Nephron progenitor cell (in vitro differentiated cells): ENCODE measurements around the gene PEF1.

Experiments used
- DNase-seq: peaks from one replicate; pipeline ENCODE4 v3.0.0; 2021
- H3K27ac Mint-ChIP-seq: 2 replicates; pipeline ENCODE4 v1.8.0; 2021; ENCODE audit warnings: mild to moderate bottlenecking, moderate library complexity, mixed read lengths
- H3K27me3 Mint-ChIP-seq: 2 replicates; pipeline ENCODE4 v1.8.0; 2021; ENCODE audit warnings: mild to moderate bottlenecking, low read depth, mixed read lengths; ENCODE audit not compliant: poor library complexity
- H3K36me3 Mint-ChIP-seq: 2 replicates; pipeline ENCODE4 v1.8.0; 2021; ENCODE audit warnings: low read depth, mixed read lengths
- H3K4me1 Mint-ChIP-seq: 2 replicates; pipeline ENCODE4 v1.8.0; 2021; ENCODE audit warnings: mixed read lengths
- H3K4me3 Mint-ChIP-seq: 2 replicates; pipeline ENCODE4 v1.8.0; 2021; ENCODE audit warnings: mild to moderate bottlenecking, moderate library complexity, mixed read lengths
- H3K9me3 Mint-ChIP-seq: 2 replicates; pipeline ENCODE4 v1.8.0; 2021; ENCODE audit warnings: mild to moderate bottlenecking, moderate library complexity, mixed read lengths
- CTCF ChIP-seq: fragments of 200-600 bp; sonication (generic); IDR thresholded peaks from 2 replicates; pipeline ENCODE4 v1.5.0; 2021; ENCODE audit warnings: antibody characterized with exemption

The PEF1 gene

GRCh38 chr1:31652891-31653499 lies 8.3 kb upstream of the PEF1 start:
- Mint-ChIP-seq H3K4me3 (no peak overlapping the region), H3K9me3 (no peaks in the 10 kb centered on the region), H3K27me3 (peaks cover 31% of the 10 kb centered on the region), H3K36me3 (no peaks in the 10 kb centered on the region), H3K4me1 (no peaks in the 10 kb centered on the region), H3K27ac (no peak overlapping the region)
- DNase-seq = no peak
- TF ChIP-seq CTCF = no peak

- no peaks in the 10 kb centered on the region for H3K9me3 Mint-ChIP-seq
- no peak overlapping the region for H3K4me3 Mint-ChIP-seq
- TF ChIP-seq CTCF = no peak
- no peak overlapping the region for H3K27ac Mint-ChIP-seq
- peaks cover 31% of the 10 kb centered on the region for H3K27me3 Mint-ChIP-seq
- no peak for DNase-seq
- peaks cover 4% of the 10 kb centered on the region for H3K4me1 Mint-ChIP-seq
- H3K36me3 Mint-ChIP-seq = no peaks in the 10 kb centered on the region
Measured at GRCh38 chr1:31651766-31652165, 7.1 kb upstream of the PEF1 start.

GRCh38 chr1:31651089-31651420 lies 6.4 kb upstream of the PEF1 start:
- H3K36me3 Mint-ChIP-seq = no peaks in the 10 kb centered on the region
- H3K4me1 Mint-ChIP-seq = peaks cover 10% of the 10 kb centered on the region
- H3K27ac Mint-ChIP-seq = no peak overlapping the region
- no peak for DNase-seq
- H3K27me3 Mint-ChIP-seq = peaks cover 27% of the 10 kb centered on the region
- H3K9me3 Mint-ChIP-seq = no peaks in the 10 kb centered on the region
- no peak overlapping the region for H3K4me3 Mint-ChIP-seq
- TF ChIP-seq CTCF = no peak

GRCh38 chr1:31650161-31651088 lies 5.7 kb upstream of the PEF1 start:
- H3K27ac Mint-ChIP-seq = no peak overlapping the region
- H3K9me3 Mint-ChIP-seq = no peaks in the 10 kb centered on the region
- peaks cover 17% of the 10 kb centered on the region for H3K4me1 Mint-ChIP-seq
- no peak overlapping the region for H3K4me3 Mint-ChIP-seq
- no peak for TF ChIP-seq CTCF
- H3K27me3 Mint-ChIP-seq = peaks cover 27% of the 10 kb centered on the region
- H3K36me3 Mint-ChIP-seq = no peaks in the 10 kb centered on the region
- DNase-seq = no peak

GRCh38 chr1:31648641-31649357 lies 4.1 kb upstream of the PEF1 start:
- no peak for DNase-seq
- H3K27ac Mint-ChIP-seq = no peak overlapping the region
- H3K36me3 Mint-ChIP-seq = no peaks in the 10 kb centered on the region
- no peaks in the 10 kb centered on the region for H3K9me3 Mint-ChIP-seq
- H3K4me1 Mint-ChIP-seq = peaks cover 28% of the 10 kb centered on the region
- H3K27me3 Mint-ChIP-seq = peaks cover 27% of the 10 kb centered on the region
- TF ChIP-seq CTCF = no peak
- H3K4me3 Mint-ChIP-seq = no peak overlapping the region
